Measurements from ENCODE around the gene DTL. TPM values are rescaled to one million over a fixed set of nuclear protein-coding genes. Genes with fewer than 3 reads are reported as not detected.

The DTL gene
- total RNA-seq, 1 donor from 2014 or later = 0.79 TPM

GRCh38 chr1:212113706-212114105 is 78.2 kb downstream of the DTL start:
- ATAC-seq (no peak), DNase-seq (no peak)
- intact Hi-C loops (cut with micrococcal nuclease) = no loop called here

DNA sequence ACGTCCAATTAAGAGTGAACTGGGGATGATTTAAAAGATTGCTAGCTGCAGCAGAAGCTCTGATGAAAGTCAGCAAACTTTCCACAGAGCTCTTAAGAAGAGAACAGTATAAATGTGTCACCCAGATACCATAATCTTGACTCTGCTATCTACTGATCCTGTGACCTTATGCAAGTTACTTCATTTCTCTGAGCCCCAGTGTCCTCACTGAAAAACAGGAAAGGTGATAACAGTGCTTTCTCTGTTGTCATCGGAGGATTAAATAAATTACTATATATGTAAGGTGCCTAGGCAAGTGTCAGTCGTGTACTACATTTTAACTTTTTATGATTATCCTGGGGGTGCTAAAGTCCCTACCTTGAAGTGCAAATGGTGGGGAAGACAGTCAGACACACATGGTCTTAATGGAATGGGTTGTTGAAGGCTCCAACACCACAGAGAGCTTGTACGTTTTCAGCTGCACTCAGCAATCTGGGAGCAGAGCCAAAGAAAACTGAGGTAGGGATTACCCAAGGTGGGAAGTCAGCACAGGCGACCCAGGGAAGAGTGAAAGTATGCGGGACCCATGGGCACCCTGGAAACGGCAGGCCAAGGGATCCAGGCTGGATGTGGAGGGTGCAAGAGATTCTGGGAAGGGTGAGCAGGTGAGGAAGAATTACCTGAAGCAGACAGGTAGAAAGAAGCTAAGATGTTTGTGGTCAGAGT is 82.8 kb downstream of the DTL start:
- no peak for ATAC-seq
- intact Hi-C loops (cut with micrococcal nuclease) = no loop called here
- DNase-seq = no peak

DNA sequence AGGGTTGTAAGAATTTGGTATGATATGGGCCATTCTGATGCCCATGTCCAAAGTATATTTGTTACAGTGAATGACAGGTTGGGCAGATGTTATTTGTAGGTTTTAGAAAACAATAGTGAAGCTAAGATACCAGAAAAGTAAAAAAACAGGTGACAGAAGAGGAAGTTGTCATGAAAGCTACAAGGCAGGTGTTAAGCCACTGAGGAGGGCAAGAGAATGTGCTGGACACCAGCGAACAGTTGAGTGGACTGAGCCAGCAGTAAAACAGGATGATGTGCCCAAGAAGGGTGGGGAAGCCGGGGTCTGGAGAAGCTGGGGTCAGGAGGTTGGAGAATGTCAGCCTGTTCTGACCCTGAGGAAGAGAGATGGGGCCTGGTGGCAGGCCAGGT is 83.3 kb downstream of the DTL start:
- intact Hi-C loops (cut with micrococcal nuclease) = no loop called here
- DNase-seq = no peak
- ATAC-seq = peak; percentile 8

DNA sequence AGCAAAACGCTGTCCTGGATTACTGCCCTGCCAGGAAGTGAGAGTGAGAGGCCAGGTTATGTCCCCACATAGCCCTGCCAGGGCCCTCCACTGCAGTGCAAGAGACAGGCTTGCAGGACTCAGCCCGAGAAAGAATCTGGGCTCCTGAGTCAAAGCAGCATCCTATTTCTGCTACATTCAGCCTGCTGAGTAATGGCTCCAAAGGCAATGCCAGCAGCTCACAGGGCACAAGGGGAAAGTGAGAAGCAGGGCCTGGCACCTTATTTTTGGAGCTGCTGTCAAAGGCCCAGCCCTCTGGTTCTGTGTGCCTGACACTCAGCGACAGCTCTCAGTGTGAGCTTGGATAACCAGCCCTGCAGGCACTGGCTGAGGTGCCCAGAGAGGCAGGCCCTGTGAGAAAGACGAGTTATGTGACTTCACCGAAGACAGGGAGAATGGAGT is 83.9 kb downstream of the DTL start:
- ATAC-seq (peak; percentile 98), DNase-seq (peak; percentile 77)
- intact Hi-C loops (cut with micrococcal nuclease) = no loop called here

DNA sequence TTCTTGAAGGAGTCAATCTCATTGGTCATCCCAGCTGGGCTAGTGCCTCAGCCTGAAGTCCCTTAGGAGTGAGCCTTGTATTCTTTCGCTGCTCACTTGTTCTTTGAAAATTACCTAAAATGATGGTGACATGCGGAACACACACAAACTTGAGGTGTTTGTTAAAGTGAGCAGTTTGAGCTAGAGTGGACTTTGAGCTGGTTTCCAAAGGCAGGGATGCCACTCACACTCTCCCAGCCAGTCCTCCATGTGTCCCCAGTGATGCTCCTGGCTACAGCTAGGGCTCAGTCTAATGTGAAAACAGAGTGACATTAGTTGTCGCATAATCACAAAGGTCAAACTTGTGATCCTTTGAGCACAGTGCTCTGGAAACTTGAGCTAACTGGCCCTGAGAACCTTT is 84.3 kb downstream of the DTL start:
- ATAC-seq (peak; percentile 13), DNase-seq (no peak)
- intact Hi-C loops (cut with micrococcal nuclease) = no loop called here

DNA sequence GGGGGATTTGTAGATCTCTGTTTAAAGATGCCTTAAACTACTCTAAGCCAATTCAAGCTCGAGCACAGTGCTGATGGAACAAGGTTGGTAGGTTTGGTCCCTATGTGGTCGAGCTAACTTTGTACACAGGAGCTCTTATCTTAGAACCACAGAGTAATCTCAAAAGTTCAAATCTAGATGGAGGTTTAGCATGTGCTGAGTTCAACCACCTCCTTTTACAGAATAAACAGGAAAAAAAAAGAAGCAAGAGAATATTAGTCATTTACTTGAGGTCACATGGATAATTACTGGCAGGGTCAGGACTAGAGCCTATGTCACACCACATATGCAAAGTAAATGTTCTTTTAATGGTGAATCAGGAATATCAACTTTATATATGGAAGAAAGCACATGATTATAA is 86.2 kb downstream of the DTL start:
- ATAC-seq (no peak), DNase-seq (no peak)
- intact Hi-C loops (cut with micrococcal nuclease) = no loop called here

DNA sequence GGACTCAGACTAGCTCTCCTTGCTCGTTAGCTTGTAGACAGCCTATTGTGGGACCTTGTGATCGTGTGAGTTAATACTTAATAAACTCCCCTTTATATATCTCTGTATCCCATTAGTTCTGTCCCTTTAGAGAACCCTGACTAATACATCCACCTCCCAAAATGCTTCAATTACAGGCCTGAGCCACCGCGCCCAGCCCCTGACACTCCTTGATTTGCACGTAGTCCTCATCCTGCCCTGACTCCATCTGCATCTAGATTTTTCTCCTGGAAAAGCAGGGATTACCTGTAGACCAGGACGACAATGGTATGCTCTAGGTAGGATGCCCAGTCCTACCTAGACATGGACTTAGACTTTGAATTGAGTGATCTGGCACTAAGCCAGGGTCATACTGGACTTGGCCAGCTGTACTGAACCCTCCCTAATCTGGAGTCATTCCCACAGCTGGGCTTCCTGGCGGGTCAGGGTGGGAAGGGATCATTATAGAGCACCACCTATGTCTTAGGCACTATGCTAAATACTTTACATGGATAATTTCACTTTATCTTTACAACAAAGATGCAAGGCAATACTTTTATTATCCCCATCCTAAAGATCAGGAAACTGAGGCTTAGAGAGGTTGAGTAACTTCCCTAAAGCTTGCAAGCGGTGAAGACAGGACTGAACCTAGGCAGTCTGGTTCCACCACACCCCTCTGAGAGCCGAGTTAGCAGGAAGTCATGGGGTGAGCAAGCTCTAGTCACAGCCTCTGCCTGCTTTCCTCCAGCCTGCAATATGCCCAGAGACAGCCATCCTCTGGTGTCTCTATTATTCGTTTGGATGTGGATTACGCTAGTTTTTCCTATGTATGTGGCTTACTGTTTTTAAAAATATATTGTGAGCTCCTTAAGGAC is 89.4 kb downstream of the DTL start:
- ATAC-seq = peak; percentile 38
- no peak for DNase-seq
- intact Hi-C loops (cut with micrococcal nuclease) = no loop called here

- no peak for DNase-seq
- intact Hi-C loops (cut with micrococcal nuclease) = no loop called here
- ATAC-seq = no peak
These were observed 90.1 kb downstream of the DTL start for GRCh38 chr1:212125654-212126053.

DNA sequence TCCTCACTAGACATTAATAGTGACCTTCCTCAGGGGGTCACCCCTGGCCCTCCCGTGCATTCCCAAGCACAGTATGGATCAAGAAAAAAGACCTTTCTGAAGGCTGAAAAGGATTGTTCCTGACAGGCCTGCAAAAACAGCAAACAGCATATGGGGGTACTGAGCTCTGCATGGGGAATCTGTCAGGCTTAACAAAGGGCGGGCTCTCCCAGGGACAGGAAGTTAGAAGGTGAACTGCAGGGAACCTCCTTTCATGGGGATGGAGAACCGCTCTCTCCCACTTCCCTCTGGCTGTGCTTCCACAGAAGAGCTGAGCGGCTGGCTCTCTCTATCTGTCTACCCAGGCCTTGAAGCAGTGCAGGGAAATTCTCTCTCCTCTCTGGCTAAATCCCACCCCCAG is 91.7 kb downstream of the DTL start:
- intact Hi-C loops (cut with micrococcal nuclease) = no loop called here
- ATAC-seq (no peak), DNase-seq (no peak)

GRCh38 chr1:212129781-212130180 is 94.2 kb downstream of the DTL start:
- intact Hi-C loops (cut with micrococcal nuclease) = no loop called here
- DNase-seq (no peak), ATAC-seq (no peak)

- peak; percentile 34 for ATAC-seq
- DNase-seq = no peak
- intact Hi-C loops (cut with micrococcal nuclease) = no loop called here
These were observed 96.5 kb downstream of the DTL start for GRCh38 chr1:212132025-212132424.

- intact Hi-C loops (cut with micrococcal nuclease) = no loop called here
- no peak for DNase-seq
- ATAC-seq = no peak
These were observed 97.8 kb downstream of the DTL start for GRCh38 chr1:212133319-212133718.

- intact Hi-C loops (cut with micrococcal nuclease) = no loop called here
- DNase-seq = no peak
- no peak for ATAC-seq
These were observed 99.6 kb downstream of the DTL start for GRCh38 chr1:212135166-212135565.

GRCh38 chr1:212137854-212138253 is 102.3 kb downstream of the DTL start:
- DNase-seq (no peak), ATAC-seq (no peak)
- intact Hi-C loops (cut with micrococcal nuclease) = no loop called here

- no peak for DNase-seq
- ATAC-seq = peak; percentile 53
- intact Hi-C loops (cut with micrococcal nuclease) = no loop called here
These were observed 102.9 kb downstream of the DTL start for GRCh38 chr1:212138457-212138856.

GRCh38 chr1:212139526-212140135 is 104.1 kb downstream of the DTL start:
- intact Hi-C loops (cut with micrococcal nuclease) = no loop called here
- ATAC-seq (no peak), DNase-seq (no peak)

- intact Hi-C loops (cut with micrococcal nuclease) = no loop called here
- no peak for ATAC-seq
These were observed 105.9 kb downstream of the DTL start for GRCh38 chr1:212141404-212141803.

GRCh38 chr1:212142883-212143530 is 107.5 kb downstream of the DTL start:
- DNase-seq (no peak), ATAC-seq (no peak)
- intact Hi-C loops (cut with micrococcal nuclease) = no loop called here

More at GRCh38 chr1:212141404-212141803, 105.9 kb downstream of the DTL start:
- no peak for DNase-seq

GRCh38 chr1:212147581-212148033 is 112.1 kb downstream of the DTL start:
- ATAC-seq (no peak), DNase-seq (no peak)
- intact Hi-C loops (cut with micrococcal nuclease) = no loop called here

- no peak for ATAC-seq
- DNase-seq = no peak
- intact Hi-C loops (cut with micrococcal nuclease) = no loop called here
These were observed 114.0 kb downstream of the DTL start for GRCh38 chr1:212149566-212149965.
